VCaP (cell line): ENCODE measurements around the gene CCDC192.

Experiments used
- H3K27ac ChIP-seq: fragments of 450-650 bp; 2 replicates; pipeline ENCODE4 v1.5.1; 2017
- CTCF ChIP-seq: fragments of 450-650 bp; conservative IDR thresholded peaks from 2 replicates; pipeline ENCODE4 v1.5.1; 2017; ENCODE audit warnings: mild to moderate bottlenecking, moderate library complexity

Gene CCDC192

DNA sequence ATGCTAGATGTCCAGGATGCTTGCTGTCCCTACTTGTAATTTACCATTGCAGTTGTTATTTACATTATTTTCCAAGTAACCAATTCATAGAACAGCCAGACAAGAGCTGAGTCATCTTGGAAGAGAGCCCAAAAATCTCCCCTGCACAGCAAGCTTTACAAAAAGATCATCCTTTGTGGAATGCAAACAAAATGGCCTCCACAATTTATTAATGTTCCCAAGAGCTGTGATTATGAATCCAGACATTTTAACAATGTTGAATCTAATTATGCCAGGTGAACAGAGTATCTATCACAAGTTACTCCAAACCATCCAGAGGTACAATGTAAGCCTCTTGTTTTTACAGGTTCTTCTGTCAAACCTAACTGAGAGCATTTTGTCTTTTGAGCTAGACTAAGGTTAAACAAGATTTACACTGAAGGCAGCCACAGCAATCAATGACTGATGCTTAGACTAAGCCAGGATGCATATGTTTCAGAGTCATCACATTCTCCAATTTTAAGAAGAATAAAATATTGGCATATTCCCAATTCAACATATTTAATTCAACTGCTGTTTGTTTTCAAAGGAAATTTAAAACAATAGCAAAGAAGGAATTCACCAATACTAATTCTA lies 285.1 kb downstream of the CCDC192 start:
- no peak for TF ChIP-seq CTCF
- H3K27ac ChIP-seq, result no peak overlapping the region
